Prostate gland (tissue), 2 donors: ENCODE measurements around the gene OSER1. TPM values are rescaled to one million over a fixed set of nuclear protein-coding genes. Genes with fewer than 3 reads are reported as not detected.
A peak's percentile ranks its signal among the peaks of the same experiment; 100 is the strongest.

Experiments used
- DNase-seq: peaks from one replicate; pipeline ENCODE4 v3.0.0-alpha.2; 2019; ENCODE audit warnings: low spot score
- H3K27ac ChIP-seq, 2 donors: fragments of 200-600 bp; sonication (generic); 2 replicates each; pipeline ENCODE4 v1.5.1; 2017 to 2019
- H3K27me3 ChIP-seq: fragments of 200-600 bp; sonication (generic); replicated peaks from 2 replicates; pipeline ENCODE4 v1.5.1; 2019; ENCODE audit not compliant: insufficient read depth
- H3K36me3 ChIP-seq, 2 donors: fragments of 200-600 bp; sonication (generic); 1 replicate in 1 of 2; 2 replicates in 1 of 2; pipeline versions ENCODE4 v1.5.1 to v1.8.1; 2017 to 2019
- H3K4me1 ChIP-seq: fragments of 200-600 bp; sonication (generic); replicated peaks from 2 replicates; pipeline ENCODE4 v1.5.1; 2019
- H3K4me3 ChIP-seq, 2 donors: fragments of 200-600 bp; sonication (generic); 2 replicates each; pipeline ENCODE4 v1.5.1; 2017 to 2019
- H3K9me3 ChIP-seq: fragments of 200-600 bp; sonication (generic); 2 replicates; pipeline ENCODE4 v1.5.1; 2017
- POLR2A ChIP-seq: fragments of 450-650 bp; IDR thresholded peaks from one replicate; pipeline ENCODE4 v1.6.1; 2016; ENCODE audit warnings: antibody characterized with exemption, mild to moderate bottlenecking
- POLR2AphosphoS5 ChIP-seq: sonication (generic); formaldehyde crosslinking; IDR thresholded peaks from one replicate; pipeline ENCODE4 v1.6.1; 2017; ENCODE audit warnings: antibody characterized with exemption
- WGBS: methylation state at CpG from one replicate; pipeline ENCODE4 v1.1.5; 2018; 5-methylcytosine and 5-hydroxymethylcytosine counted together
- intact Hi-C: fragments of 100-400 bp; cut with DNase I; formaldehyde crosslinking; loops from one replicate; pipeline ENCODE4 v1.14.2; 2022
- total RNA-seq, 2 donors: library from RNA; depleted of rRNA; stranded (reverse); fragments of >200 nt; gene quantifications; one replicate each; pipeline ENCODE4 v1.1.0, GENCODE V29; 2016
- TF ChIP-seq, protein P1 (sequence below), 4 experiments: fragments of 200-600 bp in 2 of 4; fragments of 450-650 bp in 2 of 4; sonication (generic) in 2 of 4; IDR thresholded peaks; 1 replicate in 3 of 4; 2 replicates in 1 of 4; pipeline ENCODE4 v1.5.1; 2016 to 2019; ENCODE audit warnings: antibody characterized with exemption in 4 of 4, mild to moderate bottlenecking in 2 of 4, moderate library complexity in 2 of 4

Gene OSER1
- total RNA-seq, 2 donors from 2014 or later = 31.6 to 42.7 TPM

DNA sequence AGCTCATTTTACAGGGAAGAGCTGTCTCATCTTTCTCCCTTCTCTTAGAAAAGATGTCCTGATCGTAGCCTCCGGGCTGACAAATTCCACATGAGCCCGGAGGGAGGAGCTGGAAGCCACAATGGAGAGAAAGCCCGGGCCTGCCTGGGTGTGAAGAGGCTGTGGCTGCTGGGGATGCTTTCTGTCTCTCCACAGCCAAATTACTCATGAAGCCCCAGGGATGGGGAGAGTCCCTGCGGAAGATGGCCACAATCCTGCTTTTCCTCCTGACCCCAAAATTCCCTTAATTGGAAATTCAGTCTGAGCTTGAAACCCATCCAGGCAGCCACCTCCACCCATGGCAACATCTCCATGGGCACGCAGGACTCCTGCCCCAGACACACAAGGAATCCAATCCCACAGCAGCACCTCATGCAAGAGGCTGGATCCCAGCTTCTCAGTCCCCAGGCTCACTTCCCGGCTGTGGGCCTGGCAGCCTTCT, 56.0 kb downstream of the OSER1 start:
- Histone ChIP-seq H3K27me3 (no peaks in the 10 kb centered on the region), H3K4me3 (no peak overlapping the region), H3K9me3 (no peaks in the 10 kb centered on the region), H3K36me3 (no peaks in the 10 kb centered on the region), H3K27ac (peak overlapping the region; percentile 11 to 28), H3K4me1 (no peaks in the 10 kb centered on the region)
- TF ChIP-seq POLR2A (no peak), POLR2AphosphoS5 (no peak)
- TF ChIP-seq, protein P1, sequence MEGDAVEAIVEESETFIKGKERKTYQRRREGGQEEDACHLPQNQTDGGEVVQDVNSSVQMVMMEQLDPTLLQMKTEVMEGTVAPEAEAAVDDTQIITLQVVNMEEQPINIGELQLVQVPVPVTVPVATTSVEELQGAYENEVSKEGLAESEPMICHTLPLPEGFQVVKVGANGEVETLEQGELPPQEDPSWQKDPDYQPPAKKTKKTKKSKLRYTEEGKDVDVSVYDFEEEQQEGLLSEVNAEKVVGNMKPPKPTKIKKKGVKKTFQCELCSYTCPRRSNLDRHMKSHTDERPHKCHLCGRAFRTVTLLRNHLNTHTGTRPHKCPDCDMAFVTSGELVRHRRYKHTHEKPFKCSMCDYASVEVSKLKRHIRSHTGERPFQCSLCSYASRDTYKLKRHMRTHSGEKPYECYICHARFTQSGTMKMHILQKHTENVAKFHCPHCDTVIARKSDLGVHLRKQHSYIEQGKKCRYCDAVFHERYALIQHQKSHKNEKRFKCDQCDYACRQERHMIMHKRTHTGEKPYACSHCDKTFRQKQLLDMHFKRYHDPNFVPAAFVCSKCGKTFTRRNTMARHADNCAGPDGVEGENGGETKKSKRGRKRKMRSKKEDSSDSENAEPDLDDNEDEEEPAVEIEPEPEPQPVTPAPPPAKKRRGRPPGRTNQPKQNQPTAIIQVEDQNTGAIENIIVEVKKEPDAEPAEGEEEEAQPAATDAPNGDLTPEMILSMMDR (IDR thresholded peaks at IDR 0.05) = no peak
- 40% methylated on average over 7 of the region's 7 CpGs for WGBS
- intact Hi-C loops = no loop called here
- no peak for DNase-seq

DNA sequence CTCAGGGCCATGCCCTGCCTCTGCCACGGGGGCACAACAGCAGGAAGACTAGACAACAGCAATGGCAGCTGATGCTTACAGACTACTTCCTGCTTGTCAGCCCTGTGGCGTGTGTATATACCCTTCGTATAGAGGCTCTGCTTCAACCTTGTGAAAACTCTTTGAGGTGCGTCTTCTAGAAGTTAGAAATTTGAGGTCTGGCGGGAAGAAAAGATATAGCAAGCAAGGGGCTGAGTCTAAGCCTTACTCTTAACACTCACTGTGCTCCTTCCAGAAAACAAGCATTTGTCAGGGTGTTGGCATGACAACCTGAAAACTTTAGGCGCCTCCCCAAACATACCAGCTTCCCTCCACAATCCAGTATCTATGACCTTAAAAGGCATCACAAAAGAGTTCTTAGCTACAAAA, 56.9 kb downstream of the OSER1 start:
- no peaks in the 10 kb centered on the region for H3K4me1 ChIP-seq
- no peaks in the 10 kb centered on the region for H3K36me3 ChIP-seq
- TF ChIP-seq, protein P1 (IDR thresholded peaks at IDR 0.05) = no peak
- TF ChIP-seq POLR2AphosphoS5 (no peak), POLR2A (no peak)
- no peak overlapping the region for H3K4me3 ChIP-seq
- 51% methylated on average over 5 of the region's 6 CpGs for WGBS
- H3K27ac ChIP-seq = peak overlapping the region; percentile 30 to 50
- no peaks in the 10 kb centered on the region for H3K9me3 ChIP-seq
- no peaks in the 10 kb centered on the region for H3K27me3 ChIP-seq
- DNase-seq = no peak
- intact Hi-C loops = no loop called here

DNA sequence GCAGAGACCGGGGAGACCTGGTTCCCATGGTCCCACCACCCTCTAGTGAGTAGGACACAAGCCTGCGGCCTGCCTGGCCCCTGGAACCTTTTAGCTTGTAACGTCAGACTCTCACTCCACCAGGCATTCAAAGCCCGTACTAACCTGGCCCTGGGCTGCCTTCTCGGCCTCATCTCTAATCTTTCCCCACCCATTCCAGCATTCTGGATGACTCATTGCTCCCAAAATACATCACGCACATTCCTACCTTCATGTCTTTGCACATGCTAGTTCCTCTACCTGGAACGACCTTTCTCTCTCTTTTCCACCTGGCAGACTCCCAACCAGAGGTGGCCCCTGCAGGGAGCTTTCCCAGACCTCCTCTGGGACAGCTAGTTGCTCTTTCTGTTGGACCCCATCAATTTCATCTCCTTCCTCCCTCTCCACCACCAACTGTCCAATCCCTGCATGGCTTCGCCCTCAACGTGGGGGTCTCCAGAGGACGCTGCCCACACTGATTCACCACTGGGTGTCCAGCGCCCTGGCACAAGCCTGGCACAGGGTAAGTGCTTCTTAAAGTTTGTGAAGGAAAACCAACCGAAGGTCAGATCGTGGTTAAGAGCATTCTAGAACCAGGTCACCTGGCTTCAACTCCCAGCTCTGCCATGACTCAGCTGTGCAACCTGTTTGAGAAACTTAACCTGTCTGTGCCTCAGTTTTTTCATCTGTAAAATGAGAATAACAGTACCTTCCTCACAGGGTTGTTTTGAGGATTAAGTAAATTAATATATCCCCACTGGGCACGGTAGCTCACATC, 58.8 kb downstream of the OSER1 start:
- TF ChIP-seq POLR2AphosphoS5 (no peak), POLR2A (no peak)
- TF ChIP-seq, protein P1 (IDR thresholded peaks at IDR 0.05) = no peak
- Histone ChIP-seq H3K36me3 (no peaks in the 10 kb centered on the region), H3K9me3 (no peaks in the 10 kb centered on the region), H3K4me1 (no peaks in the 10 kb centered on the region), H3K27ac (peak overlapping the region in 1 of 2 donors; percentile 37), H3K4me3 (no peak overlapping the region), H3K27me3 (no peaks in the 10 kb centered on the region)
- no peak for DNase-seq
- 77% methylated on average over 14 of the region's 14 CpGs for WGBS
- intact Hi-C loops = no loop called here

DNA sequence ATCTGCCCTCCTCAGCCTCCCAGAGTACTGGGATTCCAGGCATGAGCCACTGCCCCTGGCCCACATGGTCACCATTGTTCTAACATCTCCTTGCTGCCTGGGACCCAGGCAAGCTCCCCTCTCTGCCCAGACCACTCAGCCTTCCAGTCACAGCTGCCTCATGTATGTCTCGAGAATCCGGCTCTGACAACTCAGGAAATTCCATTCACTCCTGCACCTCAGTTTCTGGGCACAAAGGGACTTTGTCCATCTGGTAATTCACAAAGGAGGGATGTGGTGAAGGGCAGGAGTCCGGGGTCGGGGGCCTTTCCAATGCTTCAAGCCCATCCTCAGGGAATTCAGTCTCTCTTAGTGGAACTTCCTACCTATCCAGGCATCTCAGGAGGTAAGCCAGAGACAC, 64.3 kb downstream of the OSER1 start:
- H3K4me1 ChIP-seq = no peaks in the 10 kb centered on the region
- intact Hi-C loops = no loop called here
- H3K27me3 ChIP-seq = no peaks in the 10 kb centered on the region
- no peak for TF ChIP-seq POLR2AphosphoS5
- TF ChIP-seq POLR2A = no peak
- TF ChIP-seq, protein P1 (IDR thresholded peaks at IDR 0.05) = no peak
- no peak for DNase-seq
- no peak overlapping the region for H3K4me3 ChIP-seq
- no peak overlapping the region for H3K27ac ChIP-seq
- H3K9me3 ChIP-seq = no peaks in the 10 kb centered on the region
- H3K36me3 ChIP-seq = no peaks in the 10 kb centered on the region
- WGBS = 59% methylated on average over 4 of the region's 4 CpGs

Other genes starting within 250 kb of the OSER1 start
- gene JPH2, start 23.6 kb downstream of the OSER1 start, total RNA-seq = 10 to 100 TPM; 29.1 to 31.1 TPM
- gene GDAP1L1, start 36.5 kb upstream of the OSER1 start, total RNA-seq = 1 to 10 TPM in 1 of 2 donors, not detected in 1; 1.5 TPM
- 10 to 100 TPM; 11.6 to 24.2 TPM for gene FITM2, start 100.4 kb upstream of the OSER1 start, total RNA-seq
- under 1 TPM in 1 of 2 donors, not detected in 1; 0.91 TPM for gene R3HDML, start 126.3 kb upstream of the OSER1 start, total RNA-seq
- not detected for gene HNF4A, start 144.9 kb upstream of the OSER1 start, total RNA-seq